Stimulated activated effector memory CD8-positive, alpha-beta T cell treated with anti-CD3 and anti-CD28 coated beads, Interleukin-12 subunit alpha, Interleukin-12 subunit beta, amount 100 ng/mL, for 72 hours (primary cell): Measurements from ENCODE around the gene CETN1.

Experiments used
- ATAC-seq: fragments of 150-1000 bp; cut with Tn5 transposase; 2 replicates; pipeline ENCODE4 v1.10.0; 2021
- DNase-seq, 2 donors: peaks; one replicate each; pipeline ENCODE4 v3.0.0; 2021 to 2022; ENCODE audit warnings: low spot score in 2 of 2
- H3K27ac Mint-ChIP-seq: one replicate; pipeline ENCODE4 v1.8.0; 2022; ENCODE audit warnings: mild to moderate bottlenecking, mixed read lengths
- H3K36me3 Mint-ChIP-seq: one replicate; pipeline ENCODE4 v1.8.0; 2022; ENCODE audit warnings: mild to moderate bottlenecking, mixed read lengths
- H3K4me1 Mint-ChIP-seq: one replicate; pipeline ENCODE4 v1.8.0; 2022; ENCODE audit warnings: mixed read lengths
- H3K4me3 Mint-ChIP-seq: one replicate; pipeline ENCODE4 v1.8.0; 2022; ENCODE audit warnings: mild to moderate bottlenecking, mixed read lengths
- H3K9me3 Mint-ChIP-seq: one replicate; pipeline ENCODE4 v1.8.0; 2022; ENCODE audit warnings: mixed read lengths

CETN1 gene

DNA sequence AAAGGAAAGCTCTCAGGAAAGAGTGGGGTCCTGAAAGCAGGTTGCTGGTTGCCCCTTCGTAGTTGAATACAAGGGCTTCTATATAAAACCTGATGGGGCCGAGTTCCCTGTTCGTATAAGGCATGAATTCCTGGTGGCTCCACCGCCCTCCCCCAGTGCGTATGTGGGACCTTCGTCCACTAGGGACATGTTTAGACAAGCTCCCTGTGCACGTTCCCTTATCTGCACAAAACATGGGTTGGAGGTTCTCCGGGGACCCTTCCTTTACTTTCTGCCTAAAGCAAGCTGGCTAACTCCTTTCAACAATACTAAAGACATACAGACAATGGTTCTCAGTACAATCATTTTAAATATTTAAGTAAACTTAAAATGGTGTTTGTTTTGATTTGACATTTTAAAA lies 24.6 kb downstream of the CETN1 start:
- no peak for DNase-seq
- no peaks in the 10 kb centered on the region for H3K4me1 Mint-ChIP-seq
- H3K27ac Mint-ChIP-seq: no peak overlapping the region
- no peaks in the 10 kb centered on the region for H3K9me3 Mint-ChIP-seq
- no peak overlapping the region for H3K4me3 Mint-ChIP-seq
- no peak for ATAC-seq
- no peaks in the 10 kb centered on the region for H3K36me3 Mint-ChIP-seq

DNA sequence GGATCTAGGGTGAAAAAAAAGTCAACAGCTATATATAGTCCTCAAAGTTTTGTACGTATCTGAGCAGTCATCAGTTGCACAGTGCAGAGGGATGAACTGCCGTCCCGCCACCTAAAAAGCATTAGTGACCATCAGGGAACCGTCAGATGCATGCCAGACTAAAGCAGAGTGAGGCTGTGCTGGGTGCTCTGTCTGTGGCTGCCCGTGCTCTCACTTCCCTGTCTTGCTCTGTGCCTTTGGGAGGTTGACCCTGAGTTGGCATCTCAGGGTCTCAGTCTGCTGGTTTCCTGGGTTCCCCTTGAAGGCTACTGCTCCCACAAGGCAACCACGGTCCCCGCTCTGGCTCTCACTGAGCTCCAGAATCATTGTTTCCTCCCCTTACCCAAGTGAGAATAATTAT lies 27.8 kb downstream of the CETN1 start:
- DNase-seq (peak in 1 of 2 donors; percentile 6), ATAC-seq (no peak)
- H3K27ac Mint-ChIP-seq: no peak overlapping the region
- H3K4me1 Mint-ChIP-seq: no peaks in the 10 kb centered on the region
- no peaks in the 10 kb centered on the region for H3K9me3 Mint-ChIP-seq
- H3K4me3 Mint-ChIP-seq: no peak overlapping the region
- no peaks in the 10 kb centered on the region for H3K36me3 Mint-ChIP-seq

DNA sequence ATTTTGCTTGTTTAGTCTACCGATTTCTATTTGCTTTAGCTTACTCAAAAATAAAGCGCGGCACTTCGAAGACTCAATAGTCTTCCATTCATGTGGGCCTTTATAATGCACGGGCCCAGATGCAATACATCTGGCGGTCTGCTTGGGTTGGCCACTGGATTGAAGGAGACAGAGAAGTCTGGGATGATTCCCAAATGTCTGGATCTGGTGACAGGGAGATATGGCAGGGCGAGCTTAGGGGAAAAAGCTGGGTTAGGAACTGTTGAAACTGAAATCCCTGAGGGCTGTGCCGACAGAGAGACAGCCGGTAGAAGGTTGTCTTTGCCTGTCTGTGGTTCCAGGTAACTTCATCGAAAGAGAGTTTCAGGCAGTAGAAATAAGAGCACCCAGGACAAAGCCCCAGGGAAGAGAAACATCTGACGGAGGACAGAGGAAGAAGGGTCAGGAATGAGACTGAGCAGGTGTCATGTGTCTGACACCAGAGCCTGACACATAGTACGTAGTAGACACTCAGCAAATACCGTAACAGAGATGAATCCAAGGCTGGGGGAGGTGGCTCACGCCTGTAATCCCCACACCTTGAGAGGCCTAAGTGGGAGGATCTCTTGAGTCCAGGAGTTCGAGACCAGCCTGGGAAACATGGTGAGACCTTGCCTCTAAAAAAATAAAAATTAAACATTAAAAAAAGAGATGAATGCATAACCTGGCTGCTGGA lies 30.2 kb downstream of the CETN1 start:
- Mint-ChIP-seq H3K4me1 (no peaks in the 10 kb centered on the region), H3K4me3 (no peak overlapping the region), H3K36me3 (no peaks in the 10 kb centered on the region), H3K27ac (no peak overlapping the region), H3K9me3 (no peaks in the 10 kb centered on the region)
- DNase-seq: peak in 1 of 2 donors; percentile 26
- no peak for ATAC-seq

DNA sequence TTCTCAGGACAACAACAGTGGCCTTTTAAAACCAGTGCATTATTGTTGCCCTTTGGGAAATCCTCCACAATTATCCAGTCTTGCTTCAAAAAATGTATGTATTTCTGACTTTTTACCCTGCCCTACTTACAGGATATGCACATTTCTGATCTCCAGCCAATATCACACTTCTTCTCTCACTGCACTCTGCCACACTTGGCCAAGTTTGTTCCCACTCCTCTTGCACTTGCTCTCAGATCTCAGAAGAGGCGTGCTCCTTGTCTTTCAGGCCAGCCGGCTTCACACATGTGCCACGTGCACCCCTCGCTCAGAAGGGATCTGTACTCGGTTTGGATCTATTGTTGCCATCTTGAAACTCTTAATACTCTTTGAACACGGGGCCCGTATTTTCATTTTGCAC lies 32.0 kb downstream of the CETN1 start:
- H3K4me1 Mint-ChIP-seq: no peaks in the 10 kb centered on the region
- ATAC-seq (no peak), DNase-seq (peak in 1 of 2 donors; percentile 25)
- no peak overlapping the region for H3K4me3 Mint-ChIP-seq
- H3K27ac Mint-ChIP-seq: no peak overlapping the region
- no peaks in the 10 kb centered on the region for H3K9me3 Mint-ChIP-seq
- no peaks in the 10 kb centered on the region for H3K36me3 Mint-ChIP-seq

DNA sequence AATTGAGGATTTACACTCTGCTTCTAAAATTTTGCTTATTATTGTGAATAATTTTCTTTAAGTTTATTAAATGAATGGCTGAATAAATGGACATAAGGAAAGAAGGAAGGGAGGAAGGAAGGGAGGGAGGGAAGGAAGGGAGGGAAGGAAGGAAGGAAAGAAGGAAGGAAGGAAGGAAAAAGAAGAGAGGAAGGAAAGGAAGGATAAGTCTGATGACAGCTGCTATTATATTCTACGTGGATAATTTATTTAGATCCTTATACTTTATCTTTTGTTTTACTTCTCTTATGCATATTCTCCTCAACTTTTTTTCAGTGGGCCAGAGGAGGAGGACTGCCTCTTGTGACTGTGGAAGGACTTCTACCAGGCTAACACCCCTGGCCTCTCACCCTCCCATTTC lies 34.0 kb downstream of the CETN1 start:
- DNase-seq (no peak), ATAC-seq (no peak)
- Mint-ChIP-seq H3K9me3 (no peaks in the 10 kb centered on the region), H3K36me3 (no peaks in the 10 kb centered on the region), H3K27ac (no peak overlapping the region), H3K4me1 (no peaks in the 10 kb centered on the region), H3K4me3 (no peak overlapping the region)

GRCh38 chr18:615092-615521 lies 34.9 kb downstream of the CETN1 start:
- ATAC-seq (no peak), DNase-seq (no peak)
- Mint-ChIP-seq H3K9me3 (no peaks in the 10 kb centered on the region), H3K4me1 (no peaks in the 10 kb centered on the region), H3K36me3 (no peaks in the 10 kb centered on the region), H3K4me3 (no peak overlapping the region), H3K27ac (no peak overlapping the region)

- H3K36me3 Mint-ChIP-seq: no peaks in the 10 kb centered on the region
- no peak overlapping the region for H3K4me3 Mint-ChIP-seq
- no peak overlapping the region for H3K27ac Mint-ChIP-seq
- H3K9me3 Mint-ChIP-seq: no peaks in the 10 kb centered on the region
- no peaks in the 10 kb centered on the region for H3K4me1 Mint-ChIP-seq
- DNase-seq (peak in 1 of 2 donors; percentile 29), ATAC-seq (no peak)
These were observed 35.6 kb downstream of the CETN1 start for GRCh38 chr18:615773-616172.

- Mint-ChIP-seq H3K36me3 (no peaks in the 10 kb centered on the region), H3K27ac (no peak overlapping the region), H3K4me1 (no peaks in the 10 kb centered on the region), H3K4me3 (no peak overlapping the region), H3K9me3 (no peaks in the 10 kb centered on the region)
- ATAC-seq (no peak), DNase-seq (no peak)
These were observed 36.3 kb downstream of the CETN1 start for GRCh38 chr18:616380-616995.

DNA sequence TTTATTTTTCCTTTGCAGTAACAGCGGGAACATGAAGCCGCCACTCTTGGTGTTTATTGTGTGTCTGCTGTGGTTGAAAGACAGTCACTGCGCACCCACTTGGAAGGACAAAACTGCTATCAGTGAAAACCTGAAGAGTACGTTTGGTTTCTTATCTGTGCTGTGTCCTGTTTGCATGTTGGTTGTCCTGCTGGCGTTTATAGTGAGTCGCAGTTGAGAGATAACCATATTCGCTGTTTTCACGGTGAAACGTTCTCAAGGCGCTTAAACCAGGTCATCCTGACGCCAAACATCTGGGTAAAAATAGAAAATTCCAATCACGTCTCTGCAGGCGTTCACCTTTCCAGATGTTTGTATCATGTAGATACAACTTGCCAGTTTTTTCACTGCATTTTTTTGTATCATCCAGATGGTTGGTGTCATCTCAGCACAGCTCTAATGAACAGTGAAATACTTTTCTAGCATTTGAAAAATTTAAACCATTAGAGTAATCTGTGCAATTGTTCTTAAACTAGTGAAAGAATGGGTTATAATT lies 37.9 kb downstream of the CETN1 start:
- Mint-ChIP-seq H3K27ac (no peak overlapping the region), H3K4me1 (no peaks in the 10 kb centered on the region), H3K4me3 (no peak overlapping the region), H3K36me3 (no peaks in the 10 kb centered on the region), H3K9me3 (no peaks in the 10 kb centered on the region)
- DNase-seq (no peak), ATAC-seq (no peak)

DNA sequence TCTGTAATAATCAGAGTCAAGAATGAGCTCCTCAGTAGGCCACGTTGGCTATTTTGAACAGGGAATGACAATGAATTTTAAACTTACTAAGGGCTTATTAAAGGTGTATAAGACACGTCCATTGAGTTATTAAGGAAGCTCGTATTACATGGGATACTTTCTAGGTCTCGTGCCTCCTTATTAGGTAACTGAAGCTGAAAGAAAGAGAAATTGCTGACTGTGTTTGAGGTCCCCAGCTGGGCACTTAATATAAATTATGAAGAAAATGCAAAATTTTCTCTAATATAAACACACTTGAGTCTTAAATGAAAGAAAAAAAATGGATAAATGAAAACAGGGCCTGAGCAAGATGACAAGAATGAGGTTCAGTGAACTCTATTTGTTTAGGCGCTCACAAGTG lies 38.4 kb downstream of the CETN1 start:
- H3K4me1 Mint-ChIP-seq: no peaks in the 10 kb centered on the region

DNA sequence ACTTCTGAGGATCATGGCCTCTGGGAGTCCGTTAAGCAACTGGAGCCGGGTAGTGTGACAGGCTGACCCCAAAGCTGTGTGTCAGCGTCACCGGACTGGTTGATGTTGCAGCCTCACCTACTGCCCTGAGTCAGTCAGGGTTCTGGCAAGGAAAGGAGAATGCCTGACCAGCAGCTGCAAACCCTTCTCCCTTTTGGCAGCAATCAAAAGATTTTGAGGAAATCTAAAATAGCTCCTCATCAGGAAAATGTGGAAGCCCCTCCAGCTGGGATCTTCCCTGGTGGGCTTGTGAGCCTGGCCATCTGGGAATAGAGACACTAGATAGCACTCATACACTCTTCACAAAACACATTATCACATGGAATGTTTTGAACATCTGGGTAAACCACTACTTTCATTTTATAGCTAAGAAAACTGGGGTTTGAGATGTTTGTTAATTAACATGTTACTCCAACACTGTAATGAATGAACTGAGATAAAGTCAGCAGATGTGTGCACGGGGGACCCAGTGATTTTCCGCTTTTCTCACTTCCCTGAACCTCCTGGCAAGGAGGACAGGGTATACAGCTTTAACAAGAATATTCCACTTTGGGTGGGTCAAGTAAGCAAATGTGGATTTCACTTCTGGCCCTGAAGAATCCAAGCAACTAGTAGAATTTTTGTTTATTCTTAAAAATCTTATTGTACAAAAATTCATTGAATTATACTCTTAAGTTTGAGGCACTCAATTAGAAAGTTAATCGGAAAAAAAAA lies 41.3 kb downstream of the CETN1 start:
- Mint-ChIP-seq H3K4me1 (no peaks in the 10 kb centered on the region), H3K36me3 (no peaks in the 10 kb centered on the region), H3K4me3 (no peak overlapping the region), H3K9me3 (no peaks in the 10 kb centered on the region), H3K27ac (no peak overlapping the region)
- DNase-seq (no peak), ATAC-seq (no peak)

More for the DNA sequence above, 38.4 kb downstream of the CETN1 start:
- Mint-ChIP-seq H3K4me3 (no peak overlapping the region), H3K36me3 (no peaks in the 10 kb centered on the region), H3K27ac (no peak overlapping the region), H3K9me3 (no peaks in the 10 kb centered on the region)
- no peak for ATAC-seq
- DNase-seq: no peak

DNA sequence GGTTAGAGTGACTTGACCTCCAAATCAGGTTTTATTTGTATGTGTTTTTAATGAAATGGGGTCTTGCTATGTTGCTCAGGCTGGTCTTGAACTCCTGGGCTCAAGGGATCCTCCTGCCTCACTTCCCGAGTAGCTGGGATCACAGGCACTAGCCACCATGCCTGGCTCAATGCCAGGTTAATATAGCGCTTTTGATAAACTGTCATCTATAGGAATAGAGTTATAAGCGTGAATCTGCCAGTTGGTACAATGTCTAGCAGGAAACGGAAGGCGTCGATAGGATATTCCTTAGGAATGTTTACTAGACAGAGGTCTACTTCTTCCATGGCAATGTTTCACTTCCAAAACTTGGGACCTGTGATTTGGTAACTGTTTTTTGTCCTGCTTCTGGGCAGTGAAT lies 42.1 kb downstream of the CETN1 start:
- no peak overlapping the region for H3K4me3 Mint-ChIP-seq
- H3K27ac Mint-ChIP-seq: no peak overlapping the region
- H3K9me3 Mint-ChIP-seq: no peaks in the 10 kb centered on the region
- ATAC-seq (no peak), DNase-seq (no peak)
- no peaks in the 10 kb centered on the region for H3K36me3 Mint-ChIP-seq
- no peaks in the 10 kb centered on the region for H3K4me1 Mint-ChIP-seq

DNA sequence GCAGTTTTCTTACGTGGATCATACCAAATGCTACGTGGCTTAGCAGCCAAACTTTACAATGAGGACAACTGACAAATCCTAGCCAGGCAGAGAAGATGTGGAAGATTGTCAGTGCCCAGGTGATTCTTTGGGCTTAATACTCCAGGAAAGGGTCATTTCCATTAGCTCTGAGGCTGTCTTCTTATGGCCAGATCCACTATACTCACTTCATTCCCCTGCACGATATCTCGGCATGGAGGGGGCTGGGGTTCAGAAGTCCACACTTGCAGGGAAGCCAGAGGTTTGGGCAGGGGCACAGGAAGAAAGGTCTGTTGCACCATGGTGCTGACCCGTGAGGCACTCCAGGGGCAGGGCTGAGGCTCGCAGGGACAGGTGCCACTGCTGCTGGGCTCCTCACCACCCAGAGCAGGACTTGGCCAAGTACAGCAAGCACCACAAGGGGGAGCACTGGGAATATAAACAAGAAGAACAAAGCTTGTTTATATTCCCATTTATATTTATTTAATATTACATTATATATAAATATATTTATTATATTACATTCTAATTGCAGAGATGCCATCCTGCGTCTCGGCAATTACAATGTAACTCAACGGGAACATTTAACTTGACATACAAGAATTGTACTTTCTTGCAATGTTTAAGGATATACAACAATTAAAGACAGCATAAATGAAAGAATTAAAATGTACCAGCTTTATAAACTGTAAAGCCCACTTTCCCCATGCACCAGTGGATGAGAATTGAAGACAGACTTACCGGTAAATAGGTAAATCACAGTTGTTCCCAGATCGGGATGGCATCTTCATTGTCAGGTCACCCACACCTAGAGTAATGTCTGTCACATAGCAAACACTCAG lies 43.8 kb downstream of the CETN1 start:
- Mint-ChIP-seq H3K4me1 (no peaks in the 10 kb centered on the region), H3K4me3 (no peak overlapping the region), H3K36me3 (no peaks in the 10 kb centered on the region), H3K27ac (no peak overlapping the region), H3K9me3 (no peaks in the 10 kb centered on the region)
- DNase-seq (peak; percentile 42 to 70), ATAC-seq (peak; percentile 85)

DNA sequence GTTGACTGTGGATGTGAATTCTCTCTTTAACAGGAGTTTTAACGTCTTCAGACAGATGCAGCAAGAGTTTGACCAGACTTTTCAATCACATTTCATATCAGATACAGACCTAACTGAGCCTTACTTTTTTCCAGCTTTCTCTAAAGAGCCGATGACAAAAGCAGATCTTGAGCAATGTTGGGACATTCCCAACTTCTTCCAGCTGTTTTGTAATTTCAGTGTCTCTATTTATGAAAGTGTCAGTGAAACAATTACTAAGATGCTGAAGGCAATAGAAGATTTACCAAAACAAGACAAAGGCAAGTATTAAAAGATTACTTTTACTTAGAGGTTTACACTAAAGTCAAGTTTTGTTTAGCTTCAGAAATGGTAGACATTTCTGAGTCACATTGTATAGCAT lies 47.1 kb downstream of the CETN1 start:
- Mint-ChIP-seq H3K9me3 (no peaks in the 10 kb centered on the region), H3K4me1 (peaks cover 8% of the 10 kb centered on the region), H3K27ac (no peak overlapping the region), H3K4me3 (no peak overlapping the region), H3K36me3 (no peaks in the 10 kb centered on the region)
- DNase-seq (no peak), ATAC-seq (no peak)
